Fibroblast of lung (primary cell): ENCODE results near the gene SPOCK1.

Source experiments
- CTCF ChIP-seq, 2 donors: IDR thresholded peaks in 1 of 2; conservative IDR thresholded peaks in 1 of 2; 1 replicate in 1 of 2; 2 replicates in 1 of 2; pipeline ENCODE4 v1.5.1; 2011 to 2012; ENCODE audit warnings: low read length in 2 of 2, control low read depth in 1 of 2, inconsistent platforms in 1 of 2, low read depth in 1 of 2, mild to moderate bottlenecking in 1 of 2
- EZH2 ChIP-seq: IDR thresholded peaks from 2 replicates; pipeline ENCODE4 v1.5.1; 2012; ENCODE audit warnings: low read length, control low read depth, mild to moderate bottlenecking; ENCODE audit errors: missing control alignments

GRCh38 chr5:137348759-137349158 lies 150.4 kb downstream of the SPOCK1 start:
- TF ChIP-seq CTCF (conservative IDR thresholded peaks at IDR 0.05 in 1 of 2, IDR thresholded peaks at IDR 0.05 in 1 of 2; ENCODE audit: low read depth in 1 of 2, low read length in 2 of 2) (no peak), EZH2 (no peak)
